Measurements from ENCODE around the gene AZIN2.
A peak's percentile ranks its signal among the peaks of the same experiment; 100 is the strongest.

The AZIN2 gene

GRCh38 chr1:33048426-33048825 lies 32.5 kb upstream of the AZIN2 start:
- Histone ChIP-seq H3K36me3 (ENCODE audit: insufficient read depth, low read length) (no peaks in the 10 kb centered on the region), H3K9me3 (ENCODE audit: insufficient read depth, low read length, severe bottlenecking) (no peaks in the 10 kb centered on the region), H3K27me3 (ENCODE audit: insufficient read depth, low read length, poor library complexity) (no peaks in the 10 kb centered on the region), H3K27ac (ENCODE audit: low read length) (no peak overlapping the region), H2AFZ (ENCODE audit: low read depth, low read length) (no peak overlapping the region), H3K4me2 (ENCODE audit: insufficient read depth, low read length) (no peak overlapping the region), H3K9ac (ENCODE audit: low read depth, low read length) (no peak overlapping the region), H3K4me3 (ENCODE audit: low read depth in 1 of 2, low read length in 2 of 2) (no peak overlapping the region), H3K4me1 (ENCODE audit: insufficient read depth, low read length) (no peaks in the 10 kb centered on the region), H3K79me2 (ENCODE audit: insufficient read depth, low read length) (no peaks in the 10 kb centered on the region), H4K20me1 (ENCODE audit: insufficient read depth, low read length) (no peaks in the 10 kb centered on the region)
- no peak for ATAC-seq (ENCODE audit: insufficient read depth, low read depth)
- DNase-seq = no peak
- no peak for TF ChIP-seq CTCF (IDR thresholded peaks at IDR 0.05; ENCODE audit: borderline replicate concordance, extremely low read depth, low read length, poor library complexity, severe bottlenecking)
- TF ChIP-seq EZH2 (IDR thresholded peaks at IDR 0.05; ENCODE audit: borderline replicate concordance, low read depth, low read length, severe bottlenecking) = no peak

GRCh38 chr1:33049371-33049770 lies 31.6 kb upstream of the AZIN2 start:
- Histone ChIP-seq H3K27ac (ENCODE audit: low read length) (no peak overlapping the region), H3K4me2 (ENCODE audit: insufficient read depth, low read length) (no peak overlapping the region), H3K4me3 (ENCODE audit: low read depth in 1 of 2, low read length in 2 of 2) (no peak overlapping the region), H3K36me3 (ENCODE audit: insufficient read depth, low read length) (no peaks in the 10 kb centered on the region), H2AFZ (ENCODE audit: low read depth, low read length) (no peak overlapping the region), H3K4me1 (ENCODE audit: insufficient read depth, low read length) (no peaks in the 10 kb centered on the region), H3K9ac (ENCODE audit: low read depth, low read length) (no peak overlapping the region), H3K27me3 (ENCODE audit: insufficient read depth, low read length, poor library complexity) (no peaks in the 10 kb centered on the region), H3K79me2 (ENCODE audit: insufficient read depth, low read length) (no peaks in the 10 kb centered on the region), H4K20me1 (ENCODE audit: insufficient read depth, low read length) (no peaks in the 10 kb centered on the region), H3K9me3 (ENCODE audit: insufficient read depth, low read length, severe bottlenecking) (no peaks in the 10 kb centered on the region)
- TF ChIP-seq CTCF (IDR thresholded peaks at IDR 0.05; ENCODE audit: borderline replicate concordance, extremely low read depth, low read length, poor library complexity, severe bottlenecking) (no peak), EZH2 (IDR thresholded peaks at IDR 0.05; ENCODE audit: borderline replicate concordance, low read depth, low read length, severe bottlenecking) (no peak)
- ATAC-seq (ENCODE audit: insufficient read depth, low read depth) (no peak), DNase-seq (no peak)

GRCh38 chr1:33050221-33051076 lies 30.5 kb upstream of the AZIN2 start:
- H3K4me2 ChIP-seq (ENCODE audit: insufficient read depth, low read length) = no peak overlapping the region
- no peak overlapping the region for H3K4me3 ChIP-seq (ENCODE audit: low read depth in 1 of 2, low read length in 2 of 2)
- no peak overlapping the region for H2AFZ ChIP-seq (ENCODE audit: low read depth, low read length)
- DNase-seq (no peak), ATAC-seq (ENCODE audit: insufficient read depth, low read depth) (no peak)
- H4K20me1 ChIP-seq (ENCODE audit: insufficient read depth, low read length) = no peaks in the 10 kb centered on the region
- H3K9ac ChIP-seq (ENCODE audit: low read depth, low read length) = no peak overlapping the region
- TF ChIP-seq EZH2 (IDR thresholded peaks at IDR 0.05; ENCODE audit: borderline replicate concordance, low read depth, low read length, severe bottlenecking) = no peak
- no peaks in the 10 kb centered on the region for H3K79me2 ChIP-seq (ENCODE audit: insufficient read depth, low read length)
- H3K9me3 ChIP-seq (ENCODE audit: insufficient read depth, low read length, severe bottlenecking) = no peaks in the 10 kb centered on the region
- no peak overlapping the region for H3K27ac ChIP-seq (ENCODE audit: low read length)
- no peaks in the 10 kb centered on the region for H3K4me1 ChIP-seq (ENCODE audit: insufficient read depth, low read length)
- H3K36me3 ChIP-seq (ENCODE audit: insufficient read depth, low read length) = no peaks in the 10 kb centered on the region
- no peaks in the 10 kb centered on the region for H3K27me3 ChIP-seq (ENCODE audit: insufficient read depth, low read length, poor library complexity)

GRCh38 chr1:33055210-33056008 lies 25.5 kb upstream of the AZIN2 start:
- Histone ChIP-seq H3K36me3 (ENCODE audit: insufficient read depth, low read length) (no peaks in the 10 kb centered on the region), H4K20me1 (ENCODE audit: insufficient read depth, low read length) (no peaks in the 10 kb centered on the region), H3K9ac (ENCODE audit: low read depth, low read length) (no peak overlapping the region), H3K4me1 (ENCODE audit: insufficient read depth, low read length) (peaks cover 5% of the 10 kb centered on the region; the same call in 1 of the 2 replicates), H3K9me3 (ENCODE audit: insufficient read depth, low read length, severe bottlenecking) (no peaks in the 10 kb centered on the region), H3K79me2 (ENCODE audit: insufficient read depth, low read length) (no peaks in the 10 kb centered on the region), H2AFZ (ENCODE audit: low read depth, low read length) (no peak overlapping the region), H3K4me3 (ENCODE audit: low read depth in 1 of 2, low read length in 2 of 2) (no peak overlapping the region), H3K27me3 (ENCODE audit: insufficient read depth, low read length, poor library complexity) (no peaks in the 10 kb centered on the region), H3K27ac (ENCODE audit: low read length) (no peak overlapping the region), H3K4me2 (ENCODE audit: insufficient read depth, low read length) (no peak overlapping the region)
- TF ChIP-seq EZH2 (IDR thresholded peaks at IDR 0.05; ENCODE audit: borderline replicate concordance, low read depth, low read length, severe bottlenecking) (no peak), CTCF (IDR thresholded peaks at IDR 0.05; ENCODE audit: borderline replicate concordance, extremely low read depth, low read length, poor library complexity, severe bottlenecking) (peak; percentile 59)
- peak; percentile 25 for DNase-seq
- ATAC-seq (ENCODE audit: insufficient read depth, low read depth) = peak; percentile 45; the same call in 2 of the 3 replicates
